Hepatocyte (in vitro differentiated cells): Measurements from ENCODE around the gene EEF2KMT. TPM values are rescaled to one million over a fixed set of nuclear protein-coding genes. Genes with fewer than 3 reads are reported as not detected.

Experiments used
- DNase-seq: peaks from one replicate; pipeline ENCODE4 v3.0.0-alpha.2; 2016; ENCODE audit warnings: low spot score
- H2AFZ ChIP-seq: fragments of 200-600 bp; sonication (generic); 2 replicates; pipeline ENCODE4 v1.6.0; 2016; ENCODE audit warnings: antibody characterized with exemption, mild to moderate bottlenecking
- H3K27ac ChIP-seq: fragments of 200-600 bp; sonication (generic); 2 replicates; pipeline ENCODE4 v1.5.1; 2016; ENCODE audit warnings: mild to moderate bottlenecking
- H3K27me3 ChIP-seq: fragments of 200-600 bp; sonication (generic); 2 replicates; pipeline ENCODE4 v1.6.1; 2016
- H3K36me3 ChIP-seq: fragments of 200-600 bp; sonication (generic); replicated peaks from 2 replicates; pipeline ENCODE4 v1.5.1; 2016; ENCODE audit warnings: low read depth; ENCODE audit not compliant: insufficient read depth
- H3K4me1 ChIP-seq: fragments of 200-600 bp; sonication (generic); 2 replicates; pipeline ENCODE4 v1.5.1; 2016; ENCODE audit warnings: mild to moderate bottlenecking, moderate library complexity; ENCODE audit not compliant: insufficient read depth
- H3K4me2 ChIP-seq: fragments of 200-600 bp; sonication (generic); 2 replicates; pipeline ENCODE4 v1.6.0; 2016
- H3K4me3 ChIP-seq: fragments of 200-600 bp; sonication (generic); 2 replicates; pipeline ENCODE4 v1.5.1; 2016; ENCODE audit warnings: mild to moderate bottlenecking
- H3K79me2 ChIP-seq: fragments of 200-600 bp; sonication (generic); 2 replicates; pipeline ENCODE4 v1.6.0; 2017; ENCODE audit warnings: mild to moderate bottlenecking
- H3K9me2 ChIP-seq: fragments of 200-600 bp; sonication (generic); replicated peaks from 2 replicates; pipeline ENCODE4 v1.6.0; 2017; ENCODE audit warnings: mild to moderate bottlenecking; ENCODE audit not compliant: insufficient read depth
- H3K9me3 ChIP-seq: fragments of 200-600 bp; sonication (generic); 2 replicates; pipeline ENCODE4 v1.5.1; 2016; ENCODE audit warnings: low read depth, mild to moderate bottlenecking
- H4K20me1 ChIP-seq: fragments of 200-600 bp; sonication (generic); 2 replicates; pipeline ENCODE4 v1.6.0; 2016; ENCODE audit warnings: mild to moderate bottlenecking; ENCODE audit not compliant: insufficient read depth, poor library complexity, severe bottlenecking
- EZH2 ChIP-seq: fragments of 200-600 bp; sonication (generic); IDR thresholded peaks from 2 replicates; pipeline ENCODE4 v1.6.1; 2016; ENCODE audit warnings: antibody characterized with exemption, mild to moderate bottlenecking, borderline replicate concordance
- EZH2phosphoT487 ChIP-seq: fragments of 200-600 bp; sonication (generic); IDR thresholded peaks from one replicate; pipeline ENCODE4 v1.6.1; 2018; ENCODE audit warnings: antibody characterized with exemption, mild to moderate bottlenecking, low read depth, moderate library complexity; ENCODE audit not compliant: unreplicated experiment, severe bottlenecking
- WGBS: methylation state at CpG from one replicate; pipeline ENCODE4 v1.1.6; 2016; ENCODE audit warnings: low lambda C conversion rate; ENCODE audit errors: missing lambda C conversion rate; 5-methylcytosine and 5-hydroxymethylcytosine counted together
- polyA plus RNA-seq: library from polyadenylated mRNA; unstranded; fragments of >200 nt; fragmentation: Nextera tagmentation; extraction: Ambion mirVana; gene quantifications from 2 replicates; pipeline ENCODE4 v1.2.1, GENCODE V29; 2016
- total RNA-seq: library from RNA; depleted of rRNA; stranded (reverse); fragments of >200 nt; gene quantifications from 2 replicates; pipeline ENCODE4 v1.2.3, GENCODE V29; 2014
- TF ChIP-seq, protein P1 (sequence below): fragments of 200-600 bp; sonication (generic); IDR thresholded peaks from 2 replicates; pipeline ENCODE4 v1.5.1; 2016; ENCODE audit warnings: antibody characterized with exemption, mild to moderate bottlenecking; ENCODE audit not compliant: poor library complexity

Gene EEF2KMT
- total and polyA plus RNA-seq, 2 experiments from 2014 or later: 5.8 to 16.7 TPM

DNA sequence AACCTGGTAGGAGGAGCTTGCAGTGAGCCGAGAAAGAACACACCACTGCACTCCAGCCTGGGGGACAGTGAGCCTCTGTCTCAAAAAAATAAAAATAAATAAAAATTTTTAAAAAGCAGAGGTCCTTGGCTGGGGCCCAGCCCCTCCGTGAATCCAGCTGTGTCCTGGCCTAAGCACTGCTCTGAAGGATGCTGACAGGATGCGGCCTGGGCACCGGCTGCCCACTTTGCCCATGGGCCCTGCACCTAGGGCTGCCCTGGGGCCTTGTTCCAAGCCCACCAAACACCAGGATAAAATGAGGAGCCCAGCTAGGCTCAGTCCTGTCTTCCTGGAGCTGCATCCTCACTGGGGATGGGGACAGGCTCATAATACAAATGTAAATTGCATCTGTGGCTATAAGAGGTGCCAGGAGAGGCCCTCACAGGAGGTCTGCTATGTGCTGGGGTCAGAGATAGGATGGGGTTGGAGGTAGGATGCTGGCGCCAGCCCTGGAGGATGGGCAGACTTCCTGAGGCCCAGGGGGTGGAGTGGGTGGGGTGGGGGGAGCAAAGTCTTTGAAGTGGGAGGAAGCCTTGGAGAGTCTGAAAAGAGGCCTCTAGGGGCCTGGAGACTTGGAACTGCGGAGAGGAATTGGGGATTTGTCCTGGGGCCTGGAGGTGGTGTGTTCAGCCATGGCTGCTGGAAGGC, 38.1 kb downstream of the EEF2KMT start:
- 67% methylated on average over 6 of the region's 6 CpGs for WGBS
- Histone ChIP-seq H3K4me2 (no peak overlapping the region), H3K4me1 (no peaks in the 10 kb centered on the region)

DNA sequence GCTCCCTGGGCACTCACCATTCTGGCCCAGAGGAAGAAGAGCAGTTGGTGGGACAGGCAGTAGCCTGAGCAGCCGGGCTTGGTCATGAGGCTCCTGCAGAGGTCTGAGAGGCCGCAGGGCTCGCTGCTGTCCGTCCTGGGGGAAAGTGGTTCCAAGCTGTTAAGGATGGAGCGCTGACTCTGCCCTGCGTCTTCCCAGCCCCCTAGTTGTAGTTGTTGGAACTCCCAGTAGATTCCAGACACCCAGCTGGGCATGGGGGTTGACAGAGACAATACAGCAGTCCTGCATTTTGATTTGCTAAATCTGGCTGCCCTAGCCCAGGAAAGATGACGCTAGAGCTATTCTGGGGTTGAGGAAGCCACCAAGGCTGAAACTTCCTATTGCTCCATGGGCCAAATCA, 39.1 kb downstream of the EEF2KMT start:
- no peaks in the 10 kb centered on the region for H4K20me1 ChIP-seq
- H3K4me3 ChIP-seq: no peak overlapping the region
- H3K9me3 ChIP-seq: no peaks in the 10 kb centered on the region
- TF ChIP-seq EZH2phosphoT487 (no peak), EZH2 (no peak)
- TF ChIP-seq, protein P1, sequence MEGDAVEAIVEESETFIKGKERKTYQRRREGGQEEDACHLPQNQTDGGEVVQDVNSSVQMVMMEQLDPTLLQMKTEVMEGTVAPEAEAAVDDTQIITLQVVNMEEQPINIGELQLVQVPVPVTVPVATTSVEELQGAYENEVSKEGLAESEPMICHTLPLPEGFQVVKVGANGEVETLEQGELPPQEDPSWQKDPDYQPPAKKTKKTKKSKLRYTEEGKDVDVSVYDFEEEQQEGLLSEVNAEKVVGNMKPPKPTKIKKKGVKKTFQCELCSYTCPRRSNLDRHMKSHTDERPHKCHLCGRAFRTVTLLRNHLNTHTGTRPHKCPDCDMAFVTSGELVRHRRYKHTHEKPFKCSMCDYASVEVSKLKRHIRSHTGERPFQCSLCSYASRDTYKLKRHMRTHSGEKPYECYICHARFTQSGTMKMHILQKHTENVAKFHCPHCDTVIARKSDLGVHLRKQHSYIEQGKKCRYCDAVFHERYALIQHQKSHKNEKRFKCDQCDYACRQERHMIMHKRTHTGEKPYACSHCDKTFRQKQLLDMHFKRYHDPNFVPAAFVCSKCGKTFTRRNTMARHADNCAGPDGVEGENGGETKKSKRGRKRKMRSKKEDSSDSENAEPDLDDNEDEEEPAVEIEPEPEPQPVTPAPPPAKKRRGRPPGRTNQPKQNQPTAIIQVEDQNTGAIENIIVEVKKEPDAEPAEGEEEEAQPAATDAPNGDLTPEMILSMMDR: no peak
- no peak overlapping the region for H3K4me2 ChIP-seq
- no peaks in the 10 kb centered on the region for H3K79me2 ChIP-seq
- H3K36me3 ChIP-seq: no peaks in the 10 kb centered on the region
- H3K9me2 ChIP-seq: no peaks in the 10 kb centered on the region
- WGBS: 28% methylated on average over 7 of the region's 7 CpGs
- H3K27me3 ChIP-seq: no peaks in the 10 kb centered on the region
- no peaks in the 10 kb centered on the region for H3K4me1 ChIP-seq
- no peak overlapping the region for H2AFZ ChIP-seq
- DNase-seq: no peak
- no peak overlapping the region for H3K27ac ChIP-seq

More for the DNA sequence above, 38.1 kb downstream of the EEF2KMT start:
- Histone ChIP-seq H4K20me1 (no peaks in the 10 kb centered on the region), H3K9me3 (no peaks in the 10 kb centered on the region), H3K27me3 (no peaks in the 10 kb centered on the region), H3K36me3 (no peaks in the 10 kb centered on the region), H3K79me2 (no peaks in the 10 kb centered on the region), H3K4me3 (no peak overlapping the region), H2AFZ (no peak overlapping the region), H3K27ac (no peak overlapping the region), H3K9me2 (no peaks in the 10 kb centered on the region)
- DNase-seq: no peak
- TF ChIP-seq EZH2phosphoT487 (no peak), EZH2 (no peak)
- TF ChIP-seq, protein P1: no peak

DNA sequence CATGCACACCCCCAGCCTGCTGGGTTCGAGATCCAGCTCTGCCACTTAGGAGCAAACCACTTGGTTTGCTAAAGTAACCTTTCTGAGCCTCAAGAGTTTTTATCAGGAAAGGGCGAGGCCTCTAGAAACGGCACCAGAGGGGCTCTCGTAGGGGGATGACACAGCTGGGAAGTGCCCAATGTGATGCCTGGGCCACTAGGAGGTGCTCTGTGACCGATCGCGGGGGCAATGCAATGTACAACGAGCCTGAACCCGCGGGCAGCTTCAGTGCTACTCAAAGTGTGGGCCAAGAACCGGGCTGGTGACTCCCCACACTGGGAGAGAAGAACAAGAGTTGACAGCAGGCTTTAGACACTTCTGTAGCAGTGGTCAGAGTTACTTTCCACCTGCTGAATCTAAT, 41.2 kb downstream of the EEF2KMT start:
- Histone ChIP-seq H3K9me2 (no peaks in the 10 kb centered on the region), H4K20me1 (no peaks in the 10 kb centered on the region), H3K4me2 (no peak overlapping the region), H3K79me2 (no peaks in the 10 kb centered on the region), H3K36me3 (no peaks in the 10 kb centered on the region), H3K4me1 (no peaks in the 10 kb centered on the region), H2AFZ (no peak overlapping the region), H3K27me3 (no peaks in the 10 kb centered on the region), H3K4me3 (no peak overlapping the region), H3K27ac (no peak overlapping the region), H3K9me3 (no peaks in the 10 kb centered on the region)
- TF ChIP-seq EZH2phosphoT487: no peak
- TF ChIP-seq, protein P1: peak; percentile 37
- peak; percentile 46 for DNase-seq
- 29% methylated on average over 11 of the region's 11 CpGs for WGBS
